GM20431 (cell line): ENCODE measurements around the gene ZNF385D.

Experiments
- in situ Hi-C: fragments of 300-500 bp; cut with MseI, MboI; formaldehyde crosslinking; loops from one replicate; pipeline ENCODE4 v1.15.0; 2020; ENCODE audit warnings: low sequenced_read_pairs; ENCODE audit not compliant: unreplicated experiment

The ZNF385D gene, protein sequence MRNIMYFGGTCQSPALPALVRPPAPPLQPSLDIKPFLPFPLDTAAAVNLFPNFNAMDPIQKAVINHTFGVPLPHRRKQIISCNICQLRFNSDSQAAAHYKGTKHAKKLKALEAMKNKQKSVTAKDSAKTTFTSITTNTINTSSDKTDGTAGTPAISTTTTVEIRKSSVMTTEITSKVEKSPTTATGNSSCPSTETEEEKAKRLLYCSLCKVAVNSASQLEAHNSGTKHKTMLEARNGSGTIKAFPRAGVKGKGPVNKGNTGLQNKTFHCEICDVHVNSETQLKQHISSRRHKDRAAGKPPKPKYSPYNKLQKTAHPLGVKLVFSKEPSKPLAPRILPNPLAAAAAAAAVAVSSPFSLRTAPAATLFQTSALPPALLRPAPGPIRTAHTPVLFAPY

DNA sequence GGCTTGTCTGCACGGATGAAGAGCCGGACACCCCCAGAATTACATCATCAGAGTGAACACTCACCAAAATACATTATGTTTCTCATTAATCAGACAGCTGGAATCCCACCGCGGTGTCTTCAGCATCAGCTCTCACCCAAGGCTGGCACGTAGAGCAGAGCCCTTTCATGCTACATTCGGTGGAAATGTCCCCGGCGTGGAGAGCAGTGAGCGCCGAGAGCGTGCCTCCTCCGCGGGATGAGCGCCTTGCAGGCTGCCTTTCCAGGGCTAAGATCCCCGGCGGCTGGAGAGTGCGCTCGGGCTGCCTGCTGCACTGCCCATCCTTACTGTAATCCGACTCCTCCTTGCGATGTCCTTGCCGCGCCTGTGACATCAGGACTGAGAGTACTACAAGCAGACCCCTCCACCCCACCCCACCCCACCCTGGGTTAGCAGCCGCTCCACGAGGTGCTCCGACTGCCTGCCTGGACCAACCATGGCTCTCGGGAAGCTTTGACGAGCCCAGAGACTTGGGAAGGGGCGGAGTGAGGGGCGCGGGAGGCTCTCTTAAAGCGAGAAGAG is at the start of gene ZNF385D:
TSS of gene ZNF385D (minus strand) at position 380 of the 561 bp plus-strand sequence. CDS start at position 86, 294 bp downstream.
- in situ Hi-C loops = no loop called here

DNA sequence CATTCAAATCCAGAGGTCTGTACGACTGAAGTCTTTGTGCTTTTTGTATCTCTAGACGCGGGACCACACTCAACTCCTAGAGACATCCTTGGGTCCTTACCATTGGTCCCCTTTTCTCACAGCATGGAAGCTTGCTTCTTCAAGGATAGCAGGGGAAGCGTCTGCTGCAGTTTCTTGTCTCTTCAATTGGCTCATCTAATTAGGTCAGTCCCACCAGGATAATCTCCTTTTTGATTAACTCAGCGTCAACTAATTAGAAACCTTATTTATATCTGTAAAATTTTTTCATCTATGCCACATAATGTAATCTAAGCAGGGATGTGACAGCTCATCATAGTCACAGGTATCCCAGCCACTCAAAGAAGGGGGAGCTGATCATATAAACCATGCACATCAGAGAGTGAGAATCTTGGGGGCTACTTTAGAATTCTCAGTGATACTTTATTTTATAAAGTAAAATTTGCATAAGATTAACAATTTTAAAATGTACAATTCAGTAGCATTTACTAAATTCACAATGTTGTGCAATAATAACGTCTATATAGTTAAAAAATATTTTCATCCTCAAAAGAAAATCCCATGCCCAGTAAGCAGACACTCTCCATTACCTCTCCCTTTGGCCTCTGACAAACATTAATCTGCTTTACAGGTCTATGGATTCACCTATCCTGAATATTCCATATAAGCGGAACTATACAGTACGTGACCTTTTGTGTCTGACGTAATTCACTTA is 47.5 kb upstream of the ZNF385D start:
- in situ Hi-C loops = no loop called here

DNA sequence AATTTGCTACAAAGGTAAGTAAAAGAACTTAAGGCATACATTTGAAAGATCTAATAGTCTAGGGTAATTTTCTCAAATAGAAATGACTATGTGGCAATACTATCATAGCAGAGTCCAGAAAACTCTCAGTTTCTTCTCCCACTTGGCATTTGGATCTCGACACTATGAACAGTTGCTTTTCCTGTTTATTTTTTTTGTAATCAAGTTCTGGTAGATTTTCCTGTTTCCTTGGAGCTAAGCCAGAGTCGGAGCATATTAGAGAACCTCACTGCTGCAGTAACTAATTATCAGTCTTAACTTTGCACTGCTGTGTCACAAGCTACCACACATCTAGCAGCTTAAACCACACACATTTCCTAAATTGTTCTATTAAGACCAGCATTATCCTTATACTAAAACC is 44.9 kb upstream of the ZNF385D start:
- in situ Hi-C loops = no loop called here

DNA sequence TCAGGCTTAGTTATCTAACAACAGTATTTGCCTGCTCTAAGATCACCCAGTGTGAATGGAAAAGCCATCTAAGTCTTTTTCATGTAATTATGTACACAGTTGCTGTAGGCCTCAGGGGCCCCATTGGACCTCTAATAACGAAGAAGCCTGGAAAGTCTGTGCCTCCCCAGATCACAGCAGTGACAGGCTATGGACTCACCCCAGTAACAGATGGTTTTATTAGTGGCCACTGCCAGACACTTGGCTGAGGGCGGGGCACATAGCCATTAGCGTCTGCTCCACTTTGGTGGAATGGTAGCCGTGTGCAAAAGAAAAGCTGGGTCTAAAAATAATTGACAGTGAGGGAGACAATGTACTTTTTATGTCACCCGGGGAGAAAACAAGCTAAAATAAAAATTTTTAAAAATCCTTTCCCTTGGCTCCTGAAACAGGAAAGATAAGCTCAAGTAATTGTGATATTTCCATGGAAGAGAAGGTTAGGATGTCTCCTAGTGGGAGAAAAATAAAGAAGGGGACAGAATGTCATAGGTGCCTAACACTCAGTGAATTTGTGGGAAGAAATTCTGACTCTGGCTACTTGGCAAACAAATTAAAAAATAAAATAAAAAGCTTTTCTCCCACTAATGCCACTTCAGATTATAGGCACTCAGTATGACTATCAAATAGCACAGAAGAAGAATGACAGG is 44.3 kb upstream of the ZNF385D start:
- in situ Hi-C loops = no loop called here

DNA sequence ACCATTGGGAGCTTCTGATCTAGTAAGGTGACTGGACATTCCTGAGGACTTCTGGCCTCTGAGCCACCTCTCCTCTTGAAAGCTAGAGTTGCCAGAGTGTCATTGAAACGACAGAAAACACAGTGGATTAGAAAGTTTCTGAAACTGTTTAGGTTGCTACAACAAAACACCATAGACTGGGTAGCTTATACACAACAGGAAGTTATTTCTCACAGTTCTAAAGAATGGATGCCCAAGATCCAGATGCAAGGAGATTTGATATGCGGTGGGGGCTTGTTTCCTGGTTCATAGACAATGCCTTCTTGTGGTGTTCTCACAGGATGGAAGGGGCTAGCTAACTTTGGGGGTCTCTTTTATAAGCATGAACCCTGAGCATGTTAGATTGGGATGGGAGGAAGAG is 43.3 kb upstream of the ZNF385D start:
- in situ Hi-C loops = no loop called here

DNA sequence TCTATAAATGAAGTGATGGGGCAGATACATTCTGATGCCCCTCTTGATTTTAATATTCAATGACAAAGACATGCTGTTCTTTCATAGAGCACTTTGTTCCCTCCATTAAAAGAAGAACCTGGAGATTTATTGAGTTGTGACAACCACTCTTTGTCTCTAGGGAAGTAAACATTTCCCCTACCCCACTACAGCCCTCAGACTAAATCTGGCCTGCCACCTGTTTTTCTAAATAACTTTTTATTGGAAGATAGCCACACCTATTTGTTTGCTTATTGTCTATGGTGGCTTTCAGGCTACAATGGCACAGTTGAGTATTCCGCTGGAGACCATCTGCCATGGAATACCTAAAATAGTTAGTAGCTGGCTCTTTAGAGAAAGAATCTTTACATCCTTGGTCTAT is 41.2 kb upstream of the ZNF385D start:
- in situ Hi-C loops = no loop called here

DNA sequence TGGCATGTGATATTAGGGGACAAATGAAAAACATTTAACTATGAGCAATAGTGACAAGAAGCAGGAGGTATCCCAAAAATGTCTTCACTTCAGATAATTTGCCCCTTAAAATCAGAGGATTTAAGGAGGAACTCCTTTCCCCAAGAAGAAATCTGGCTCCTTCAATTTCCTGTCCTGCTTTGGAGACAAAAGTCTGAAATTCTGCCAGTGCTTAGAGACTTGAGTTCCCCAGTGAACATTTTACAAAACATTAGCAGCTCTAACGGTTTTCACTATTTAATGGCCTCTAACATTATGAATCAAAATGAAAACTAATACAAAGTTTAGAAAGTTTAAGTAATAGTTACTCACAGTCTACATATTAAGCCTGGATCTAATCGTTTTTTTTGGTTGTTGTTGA is 40.3 kb upstream of the ZNF385D start:
- in situ Hi-C loops = no loop called here

DNA sequence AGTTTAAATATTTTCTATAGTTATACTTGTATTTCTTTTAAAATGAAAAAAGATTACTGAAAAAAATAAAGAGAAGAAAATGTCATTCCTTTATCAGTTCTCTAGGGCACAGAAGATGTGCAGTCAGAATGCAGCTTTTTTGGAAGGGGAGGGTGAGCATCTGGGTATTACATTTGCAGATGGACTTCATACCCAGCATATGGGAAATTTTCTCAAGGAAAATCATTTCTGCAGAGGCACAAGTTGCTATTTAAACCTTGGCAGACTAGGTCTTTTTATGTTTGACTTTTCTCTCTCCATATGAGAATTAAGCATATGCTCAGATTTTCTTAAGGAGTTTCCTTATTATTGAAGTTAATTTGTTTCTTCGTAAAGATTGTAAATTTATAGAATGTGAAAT is 39.5 kb upstream of the ZNF385D start:
- in situ Hi-C loops = no loop called here

DNA sequence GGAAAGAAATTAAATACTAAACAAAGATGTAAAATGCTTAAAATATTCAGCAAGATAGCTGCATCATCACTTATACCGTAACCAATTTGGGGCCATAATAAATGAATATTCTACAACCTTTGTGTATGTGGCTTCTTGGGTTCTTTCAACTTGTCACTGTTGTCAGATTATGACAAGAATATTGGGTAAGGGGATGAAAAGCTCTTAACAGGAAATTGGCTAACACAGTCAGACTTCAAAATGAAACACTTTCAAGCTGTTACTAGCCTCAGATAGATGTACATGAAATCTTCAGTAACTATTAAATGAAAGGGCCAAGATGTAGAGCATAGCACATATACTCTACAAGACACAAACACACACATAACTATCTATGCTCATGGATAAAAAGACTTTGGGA is 38.7 kb upstream of the ZNF385D start:
- in situ Hi-C loops = no loop called here

DNA sequence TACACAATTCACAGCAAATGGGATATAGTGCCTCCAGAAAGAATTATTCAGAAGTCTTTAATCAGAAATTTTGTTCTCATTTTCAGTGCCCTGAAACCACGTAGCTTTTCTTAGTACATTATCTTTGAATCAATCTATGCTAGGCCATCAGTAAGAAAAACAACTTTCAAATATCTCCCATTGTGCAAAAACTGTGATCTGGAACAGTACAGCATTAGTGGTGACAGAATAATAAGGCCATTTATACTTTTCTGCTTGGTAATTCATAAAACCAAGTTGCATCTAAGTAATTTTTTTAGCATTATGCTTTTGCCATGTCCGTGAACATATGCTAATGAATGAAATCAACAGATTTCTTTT is 35.4 kb upstream of the ZNF385D start:
- in situ Hi-C loops = no loop called here

DNA sequence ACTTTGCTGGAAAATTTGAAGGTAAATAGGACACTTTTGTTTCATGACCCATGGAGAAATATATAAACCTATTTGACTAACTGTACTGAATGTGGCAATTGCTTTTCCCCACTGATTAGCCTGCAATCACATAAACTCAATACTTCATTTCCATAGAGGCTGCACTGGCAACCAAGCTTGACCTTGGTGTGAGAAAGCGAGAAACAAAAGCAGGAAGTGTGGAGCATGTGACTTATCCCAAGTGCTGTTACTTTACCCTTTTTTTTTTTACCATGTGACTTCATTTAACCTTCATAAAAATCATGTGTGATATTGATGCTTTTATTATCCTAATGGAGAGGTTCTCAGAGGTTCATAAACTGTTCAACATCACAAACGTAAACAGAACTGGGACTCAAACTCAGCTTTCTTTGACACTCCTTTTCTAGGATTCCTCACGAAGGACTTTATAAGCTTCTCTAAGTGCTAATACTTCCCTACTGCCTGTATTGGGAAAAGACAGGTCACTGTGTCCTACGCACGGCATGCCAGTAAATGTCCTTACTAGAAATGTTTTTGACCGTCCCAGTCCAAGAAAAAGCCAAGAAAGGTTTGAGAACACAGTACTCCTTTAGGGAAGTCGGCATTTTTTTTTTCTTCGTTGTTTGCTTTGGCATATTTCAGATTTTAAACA is 34.9 kb upstream of the ZNF385D start:
- in situ Hi-C loops = no loop called here

DNA sequence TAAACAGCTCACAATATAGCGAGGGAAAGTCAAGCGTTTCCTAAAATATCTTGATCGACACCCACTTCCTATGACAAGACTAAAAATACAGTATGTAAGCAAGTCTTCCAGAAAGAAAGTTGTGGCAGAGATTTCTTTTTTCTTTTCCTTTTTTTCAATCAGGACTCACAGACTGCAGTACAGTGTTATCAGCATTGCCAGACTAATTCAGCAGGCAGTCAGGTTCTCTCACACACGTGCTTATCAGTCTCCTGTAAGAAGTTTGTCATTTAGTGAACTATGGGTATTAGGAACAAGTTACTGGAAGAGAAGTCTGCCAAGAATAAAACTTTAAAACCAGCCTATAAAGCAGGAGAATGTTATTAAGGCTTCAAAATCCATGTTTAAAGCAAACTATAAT is 32.8 kb upstream of the ZNF385D start:
- in situ Hi-C loops = no loop called here

DNA sequence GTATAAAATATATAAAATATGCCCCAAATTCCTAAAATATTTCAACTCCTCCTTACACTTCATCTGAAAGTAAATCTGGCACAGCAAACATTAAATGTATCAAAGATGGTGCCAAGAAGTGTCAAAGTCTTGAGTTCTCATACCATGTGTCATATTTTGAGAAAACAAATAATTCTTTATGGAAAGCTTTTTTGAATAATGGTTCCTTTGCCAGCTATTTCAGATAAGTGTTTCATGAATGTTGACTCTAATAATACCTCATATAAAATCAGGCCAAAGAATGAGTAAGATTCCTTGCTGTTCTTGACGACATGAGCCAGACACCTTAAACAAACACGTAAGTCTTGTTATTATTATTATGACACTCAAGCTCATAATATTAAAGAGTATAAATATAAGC is 30.3 kb upstream of the ZNF385D start:
- in situ Hi-C loops = no loop called here

DNA sequence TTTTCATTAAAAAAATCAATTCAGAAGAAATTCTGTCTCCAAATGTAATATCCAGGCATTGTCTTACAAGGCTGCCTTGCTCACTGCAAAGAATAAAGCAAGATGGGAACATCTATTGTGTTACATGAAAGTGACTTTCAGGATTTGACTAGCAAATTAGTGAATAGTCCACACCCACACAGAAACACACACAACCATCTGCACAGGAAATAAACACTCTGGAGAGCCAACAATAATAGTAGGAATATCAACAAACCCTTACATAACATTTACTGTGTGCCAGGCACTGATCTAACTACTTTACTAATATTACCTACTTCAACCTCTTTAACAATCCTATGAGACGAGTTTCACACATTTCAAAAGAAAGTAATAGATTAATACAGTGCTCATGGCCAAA is 28.9 kb upstream of the ZNF385D start:
- in situ Hi-C loops = no loop called here

DNA sequence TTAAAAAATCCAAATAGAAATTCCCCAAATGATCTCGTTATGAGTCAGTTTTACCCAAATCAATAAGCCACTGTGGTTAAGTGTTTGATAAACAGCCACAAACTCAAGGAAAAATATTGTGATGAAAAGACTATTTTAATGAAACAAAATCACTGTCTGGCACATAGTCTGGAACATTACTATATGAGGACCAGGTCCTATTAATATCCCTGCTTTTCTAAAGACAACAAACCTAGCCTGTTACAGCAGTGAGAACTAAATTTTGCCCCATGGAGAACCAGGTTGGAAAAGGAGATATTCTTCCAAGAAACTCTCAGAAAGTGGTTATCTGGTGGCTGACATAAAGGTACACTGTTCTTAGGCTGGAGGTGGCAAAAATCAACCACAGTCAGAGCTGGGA is 27.7 kb upstream of the ZNF385D start:
- in situ Hi-C loops = no loop called here

DNA sequence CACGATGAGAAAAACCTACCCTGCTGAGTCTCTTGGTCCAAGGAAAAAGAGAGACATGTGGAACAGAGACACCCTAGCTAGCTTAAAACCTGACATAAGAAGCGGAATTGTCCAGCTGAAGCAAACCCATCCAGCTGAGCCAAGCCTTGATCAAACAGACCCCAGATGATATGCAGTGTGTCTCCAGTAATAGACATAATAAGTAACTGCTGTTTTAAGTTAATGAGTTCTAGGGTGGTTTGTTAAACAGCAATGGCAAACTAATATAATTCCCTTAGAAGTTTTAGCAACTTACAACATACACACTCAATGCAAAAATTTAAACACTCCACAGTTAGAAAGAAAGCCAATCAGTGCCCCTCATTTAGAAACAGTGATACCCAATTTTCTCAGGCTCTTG is 26.8 kb upstream of the ZNF385D start:
- in situ Hi-C loops = no loop called here

DNA sequence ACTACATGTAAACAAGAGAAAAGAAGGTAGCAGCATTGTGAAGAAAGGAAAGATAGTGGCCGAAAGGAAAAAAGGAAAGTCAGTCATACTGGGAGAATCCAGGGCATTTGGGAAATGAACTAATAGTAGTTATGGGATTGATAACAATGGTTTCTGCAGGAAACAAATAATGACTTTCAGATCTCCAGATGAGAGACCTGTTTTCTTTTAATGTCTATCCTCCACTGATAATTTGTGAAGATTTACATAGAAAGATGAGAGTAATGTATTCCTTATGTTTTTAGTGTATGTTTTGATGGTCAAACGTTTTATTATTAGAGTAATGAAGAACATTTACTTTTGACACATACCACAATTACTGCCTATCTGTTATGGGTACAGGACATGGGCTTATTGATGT is 15.0 kb upstream of the ZNF385D start:
- in situ Hi-C loops = no loop called here

DNA sequence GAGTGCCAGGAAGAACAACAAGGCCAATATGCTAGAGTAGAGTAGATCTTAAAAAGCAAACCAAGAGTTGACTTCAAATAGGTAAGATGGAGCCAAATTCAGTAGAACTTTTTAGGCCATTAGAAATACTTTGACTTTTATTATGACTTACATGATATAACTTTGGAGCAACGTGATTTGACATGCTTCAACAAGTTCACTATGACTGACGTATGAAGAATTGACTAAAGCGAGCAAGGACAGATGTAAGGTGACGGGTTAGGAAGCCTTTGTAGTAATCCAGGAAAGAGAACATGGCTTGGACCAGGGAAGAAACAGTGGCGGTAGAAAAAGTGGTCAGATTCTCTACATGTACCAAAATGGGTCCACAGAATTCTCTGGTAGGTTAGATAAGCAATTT is 4.9 kb upstream of the ZNF385D start:
- in situ Hi-C loops = no loop called here

DNA sequence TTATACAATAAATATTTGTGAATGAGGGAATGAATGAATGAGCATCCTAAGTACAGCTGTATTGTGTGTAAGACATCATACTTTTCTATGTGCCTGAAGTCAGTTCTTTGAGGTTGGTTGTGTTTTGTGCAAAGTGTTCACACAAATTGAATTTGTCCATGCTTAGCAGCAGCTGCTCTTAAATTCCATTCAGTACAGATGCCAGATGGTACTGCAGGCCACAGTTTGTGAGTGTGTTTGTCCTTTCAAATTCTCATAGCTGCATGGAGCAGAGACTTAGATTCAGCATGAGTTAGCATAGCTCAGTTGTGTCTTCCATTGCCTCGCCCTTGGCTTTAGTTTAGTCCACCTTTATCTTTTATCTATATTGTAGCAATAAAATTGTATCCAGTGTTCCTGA is 3.8 kb upstream of the ZNF385D start:
- in situ Hi-C loops = no loop called here

DNA sequence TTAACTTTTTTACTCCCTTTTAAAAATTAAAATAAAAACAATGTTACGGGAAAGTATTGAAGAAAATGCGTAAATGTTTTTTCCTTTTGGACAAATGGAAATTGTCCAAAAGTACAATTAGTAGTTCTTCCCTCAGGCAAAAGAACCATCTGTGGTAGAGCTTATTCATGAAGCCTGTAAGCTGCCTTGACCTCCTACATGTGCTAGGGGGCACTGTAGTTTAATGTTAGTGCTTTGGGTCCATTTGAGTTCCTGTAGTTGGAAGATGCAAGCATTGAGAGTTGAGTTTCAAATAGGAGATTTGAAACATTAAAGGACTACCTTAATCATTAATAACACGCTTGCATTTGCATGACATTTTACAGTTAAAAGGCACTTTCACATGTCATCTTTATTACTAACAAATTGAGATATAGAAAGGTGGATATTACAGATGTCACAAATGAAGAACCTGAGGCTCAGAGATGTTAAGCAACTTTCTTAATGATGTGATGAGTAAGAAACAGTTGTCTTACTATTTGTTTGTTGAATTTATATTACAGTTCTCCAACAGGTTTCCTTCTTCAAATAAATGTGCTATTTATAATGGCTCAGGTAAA is 1.8 kb upstream of the ZNF385D start:
- in situ Hi-C loops = no loop called here
